COLO668 (cell line): ENCODE results near the gene CDS2.

ENCODE experiments used
- DNase-seq: peaks from one replicate; lab custom pipeline; 2025; ENCODE audit not compliant: unreplicated experiment; lab: John Stamatoyannopoulos, UW

The CDS2 gene

GRCh38 chr20:5150226-5151076 lies 23.6 kb downstream of the CDS2 start:
- DNase-seq, result no peak

- DNase-seq, result no peak
These were observed 26.3 kb downstream of the CDS2 start for GRCh38 chr20:5153152-5153467.

- DNase-seq, result no peak
These were observed 27.1 kb downstream of the CDS2 start for GRCh38 chr20:5153612-5154542.

- no peak for DNase-seq
These were observed 27.7 kb downstream of the CDS2 start for GRCh38 chr20:5154543-5154925.

GRCh38 chr20:5155404-5155803 lies 28.6 kb downstream of the CDS2 start:
- no peak for DNase-seq

- no peak for DNase-seq
These were observed 30.1 kb downstream of the CDS2 start for GRCh38 chr20:5156675-5157448.

GRCh38 chr20:5159928-5160327 lies 33.1 kb downstream of the CDS2 start:
- DNase-seq, result no peak

GRCh38 chr20:5160882-5161281 lies 34.1 kb downstream of the CDS2 start:
- no peak for DNase-seq

- DNase-seq, result no peak
These were observed 34.8 kb downstream of the CDS2 start for GRCh38 chr20:5161536-5162164.

- no peak for DNase-seq
These were observed 38.1 kb downstream of the CDS2 start for GRCh38 chr20:5164645-5165625.

- no peak for DNase-seq
These were observed 42.0 kb downstream of the CDS2 start for GRCh38 chr20:5168651-5169396.

- DNase-seq, result no peak
These were observed 43.5 kb downstream of the CDS2 start for GRCh38 chr20:5170341-5170740.

- DNase-seq, result no peak
These were observed 44.4 kb downstream of the CDS2 start for GRCh38 chr20:5171064-5171789.

GRCh38 chr20:5171790-5172164 lies 45.0 kb downstream of the CDS2 start:
- no peak for DNase-seq

GRCh38 chr20:5172167-5172601 lies 45.4 kb downstream of the CDS2 start:
- DNase-seq, result no peak

GRCh38 chr20:5172903-5173463 lies 46.2 kb downstream of the CDS2 start:
- DNase-seq, result no peak

- DNase-seq, result no peak
These were observed 46.9 kb downstream of the CDS2 start for GRCh38 chr20:5173751-5174150.

- DNase-seq, result no peak
These were observed 50.3 kb downstream of the CDS2 start for GRCh38 chr20:5177071-5177470.
